T-helper 2 cell (primary cell): ENCODE results near the gene ERI2.
"Not testable (repeated sequence)": the region's sequence is repeated elsewhere in the genome, so short reads cannot be mapped to it uniquely, and the experiment has no call there.

ENCODE experiments used
- DNase-seq, 5 experiments: peaks; one replicate each; pipeline versions ENCODE4 v3.0.0 to v3.0.0-alpha.2; 2012 to 2022

Gene ERI2

GRCh38 chr16:20814784-20815183 is 8.5 kb upstream of the ERI2 start:
- DNase-seq: peak in 1 of 5 experiments; percentile 85

GRCh38 chr16:20812510-20812909 is 6.2 kb upstream of the ERI2 start:
- no peak for DNase-seq

GRCh38 chr16:20811889-20812439 is 5.7 kb upstream of the ERI2 start:
- no peak for DNase-seq

- DNase-seq: no peak
These were observed 1.6 kb upstream of the ERI2 start for GRCh38 chr16:20807862-20808261.

- DNase-seq: not testable (repeated sequence)
These were observed 546 bp downstream of the ERI2 start for GRCh38 chr16:20805684-20806167.

GRCh38 chr16:20803561-20804214 is 2.6 kb downstream of the ERI2 start:
- DNase-seq: no peak

GRCh38 chr16:20803192-20803560 is 3.1 kb downstream of the ERI2 start:
- no peak for DNase-seq

- no peak for DNase-seq
These were observed 5.0 kb downstream of the ERI2 start for GRCh38 chr16:20801278-20801677.

GRCh38 chr16:20799599-20799998 is 6.7 kb downstream of the ERI2 start:
- peak in 1 of 5 experiments; percentile 16 for DNase-seq

GRCh38 chr16:20798364-20798763 is 7.9 kb downstream of the ERI2 start:
- DNase-seq: peak in 1 of 5 experiments; percentile 43

GRCh38 chr16:20791923-20792612 is 14.2 kb downstream of the ERI2 start:
- DNase-seq: no peak

- no peak for DNase-seq
These were observed 17.1 kb downstream of the ERI2 start for GRCh38 chr16:20789130-20789529.

- DNase-seq: no peak
These were observed 22.1 kb downstream of the ERI2 start for GRCh38 chr16:20784204-20784603.

GRCh38 chr16:20782470-20782869 is 23.8 kb downstream of the ERI2 start:
- no peak for DNase-seq

- no peak for DNase-seq
These were observed 24.6 kb downstream of the ERI2 start for GRCh38 chr16:20781697-20782096.

GRCh38 chr16:20774703-20775362 is 31.4 kb downstream of the ERI2 start:
- peak in 3 of 5 experiments; percentile 34 to 77 (median 50) for DNase-seq

- DNase-seq: no peak
These were observed 32.6 kb downstream of the ERI2 start for GRCh38 chr16:20773679-20774078.

GRCh38 chr16:20768818-20769217 is 37.5 kb downstream of the ERI2 start:
- no peak for DNase-seq

- DNase-seq: no peak
These were observed 38.2 kb downstream of the ERI2 start for GRCh38 chr16:20768121-20768520.

GRCh38 chr16:20767577-20767976 is 38.7 kb downstream of the ERI2 start:
- no peak for DNase-seq

- no peak for DNase-seq
These were observed 40.0 kb downstream of the ERI2 start for GRCh38 chr16:20766294-20766693.

- no peak for DNase-seq
These were observed 40.5 kb downstream of the ERI2 start for GRCh38 chr16:20765732-20766131.

- DNase-seq: not testable (repeated sequence)
These were observed 41.8 kb downstream of the ERI2 start for GRCh38 chr16:20764448-20764847.
